Endothelial cell of umbilical vein (primary cell): ENCODE results near the gene LOXL4. TPM values are rescaled to one million over a fixed set of nuclear protein-coding genes. Genes with fewer than 3 reads are reported as not detected.

Experiments used
- BruUV-seq: library from RNA; stranded (reverse); fragments of 400-500 nt; replicated peaks from 2 replicates; lab custom pipeline; 2021; lab: Mats Ljungman, UMichigan
- CTCF ChIA-PET: fragments of 300-600, 350-600 bp; sonication (Branson Sonifier 250); formaldehyde crosslinking; loops from one replicate; lab custom pipeline; 2021; ENCODE audit warnings: antibody characterized with exemption, inconsistent platforms; lab: Charles Lee
- POLR2A ChIA-PET: fragments of 300-600, 350-600 bp; sonication (Branson Sonifier 250); formaldehyde crosslinking; loops from one replicate; lab custom pipeline; 2021; ENCODE audit warnings: antibody characterized with exemption, inconsistent platforms; lab: Charles Lee
- DNase-seq: peaks from one replicate; pipeline ENCODE4 v3.0.0-alpha.2; 2011; ENCODE audit warnings: low read depth, low spot score
- FAIRE-seq: peaks from 2 replicates; lab custom pipeline; 2011; peaks lifted over from hg19 to GRCh38; lab: Jason Lieb, UNC
- H2AFZ ChIP-seq: 2 replicates; pipeline ENCODE4 v1.6.0; 2012; ENCODE audit warnings: low read depth, low read length, control low read depth, inconsistent platforms
- H3K27ac ChIP-seq: 2 replicates; pipeline ENCODE4 v1.5.1; 2011; ENCODE audit warnings: low read depth, mild to moderate bottlenecking, control low read depth, low read length, moderate library complexity; ENCODE audit not compliant: insufficient read depth
- H3K27me3 ChIP-seq, 2 experiments: 2 replicates each; pipeline versions ENCODE4 v1.6.0 to v1.6.1; 2011; ENCODE audit warnings: low read length in 2 of 2, mixed read lengths in 1 of 2; ENCODE audit not compliant: control insufficient read depth in 2 of 2, insufficient read depth in 2 of 2
- H3K36me3 ChIP-seq, 2 experiments: 2 replicates in 1 of 2; 3 replicates in 1 of 2; pipeline ENCODE4 v1.5.1; 2011; ENCODE audit warnings: low read length in 2 of 2, mild to moderate bottlenecking in 1 of 2, moderate library complexity in 1 of 2; ENCODE audit not compliant: control insufficient read depth in 2 of 2, insufficient read depth in 2 of 2; ENCODE audit errors: extremely low read depth in 1 of 2
- H3K4me1 ChIP-seq: 3 replicates; pipeline ENCODE4 v1.5.1; 2011; ENCODE audit warnings: mild to moderate bottlenecking, low read length; ENCODE audit not compliant: control insufficient read depth, insufficient read depth; ENCODE audit errors: extremely low read depth
- H3K4me2 ChIP-seq: 2 replicates; pipeline ENCODE4 v1.6.1; 2011; ENCODE audit warnings: low read length, control low read depth, mixed read lengths; ENCODE audit not compliant: insufficient read depth
- H3K4me3 ChIP-seq, 3 experiments: fragments of 200-600 bp in 1 of 3; sonication (generic), shearing (Covaris generic) in 1 of 3; replicated peaks in 1 of 3; 2 replicates each; pipeline ENCODE4 v1.5.1; 2011 to 2016; ENCODE audit warnings: control low read depth in 3 of 3, low read length in 3 of 3, mild to moderate bottlenecking in 2 of 3, inconsistent platforms in 1 of 3, low read depth in 1 of 3, moderate library complexity in 1 of 3; ENCODE audit not compliant: insufficient read depth in 1 of 3
- H3K79me2 ChIP-seq: 2 replicates; pipeline ENCODE4 v1.6.0; 2012; ENCODE audit warnings: low read length, inconsistent platforms; ENCODE audit not compliant: control insufficient read depth, insufficient read depth
- H3K9ac ChIP-seq: replicated peaks from 2 replicates; pipeline ENCODE3; 2011; ENCODE audit warnings: low read length, control low read depth; ENCODE audit not compliant: insufficient read depth; ENCODE audit errors: extremely low read depth
- H3K9me1 ChIP-seq: replicated peaks from 3 replicates; pipeline ENCODE4 v1.6.0; 2011; ENCODE audit warnings: mild to moderate bottlenecking, low read length; ENCODE audit not compliant: control insufficient read depth, insufficient read depth; ENCODE audit errors: extremely low read depth
- H3K9me3 ChIP-seq: replicated peaks from 2 replicates; pipeline ENCODE4 v1.5.1; 2012; ENCODE audit warnings: low read length, inconsistent platforms; ENCODE audit not compliant: control insufficient read depth, insufficient read depth
- H4K20me1 ChIP-seq: replicated peaks from 2 replicates; pipeline ENCODE3; 2011; ENCODE audit warnings: mild to moderate bottlenecking, low read length; ENCODE audit not compliant: control insufficient read depth, insufficient read depth; ENCODE audit errors: extremely low read depth
- CTCF ChIP-seq, 2 donors: IDR thresholded peaks; 1 replicate in 1 of 2; 2 replicates in 1 of 2; pipeline ENCODE4 v1.5.1; 2011; ENCODE audit warnings: low read length in 2 of 2, mild to moderate bottlenecking in 2 of 2, moderate library complexity in 2 of 2, control low read depth in 1 of 2, inconsistent platforms in 1 of 2, low read depth in 1 of 2; ENCODE audit not compliant: insufficient read depth in 1 of 2; ENCODE audit errors: extremely low read depth in 1 of 2
- EZH2 ChIP-seq: IDR thresholded peaks from 2 replicates; pipeline ENCODE4 v1.6.1; 2012; ENCODE audit warnings: borderline replicate concordance, low read depth, mild to moderate bottlenecking, moderate library complexity, low read length, inconsistent platforms; ENCODE audit not compliant: severe bottlenecking
- FOS ChIP-seq: IDR thresholded peaks from 2 replicates; pipeline ENCODE4 v1.6.1; 2011; ENCODE audit warnings: mild to moderate bottlenecking, low read length, moderate library complexity, borderline replicate concordance; ENCODE audit not compliant: insufficient read depth
- GATA2 ChIP-seq: IDR thresholded peaks from 2 replicates; pipeline ENCODE4 v1.7.0; 2011; ENCODE audit warnings: low read depth, mild to moderate bottlenecking, moderate library complexity, mixed read lengths, low read length; ENCODE audit not compliant: insufficient read length, insufficient read depth
- JUN ChIP-seq: IDR thresholded peaks from 2 replicates; pipeline ENCODE4 v1.6.1; 2011; ENCODE audit warnings: borderline replicate concordance, low read depth; ENCODE audit not compliant: insufficient read length, insufficient read depth
- MYC ChIP-seq: IDR thresholded peaks from one replicate; pipeline ENCODE4 v1.6.1; 2011; ENCODE audit warnings: mild to moderate bottlenecking, low read depth, low read length
- POLR2AphosphoS5 ChIP-seq: IDR thresholded peaks from 2 replicates; pipeline ENCODE4 v1.6.1; 2012; ENCODE audit warnings: low read depth, mild to moderate bottlenecking, control low read depth, low read length, moderate library complexity; ENCODE audit not compliant: insufficient read depth
- dilution Hi-C: fragments of 300-500 bp; cut with MboI; formaldehyde crosslinking; loops from one replicate; pipeline ENCODE4 v1.15.0; 2019; ENCODE audit warnings: low sequenced_read_pairs; ENCODE audit not compliant: extremely low pct_ligation_motif_present
- intact Hi-C: fragments of 100-400 bp; cut with micrococcal nuclease; formaldehyde crosslinking; loops from one replicate; pipeline ENCODE4 v1.10.0; 2022
- polyA plus RNA-seq, 4 experiments: library from polyadenylated mRNA; depleted of rRNA in 3 of 4; stranded (reverse) in 3 of 4; unstranded in 1 of 4; fragments of >200 nt; gene quantifications; 2 replicates each; pipeline versions ENCODE4 v1.2.1 to v1.2.3, GENCODE V29; 2011 to 2012; ENCODE audit warnings: missing spikeins in 1 of 4
- total RNA-seq: library from RNA; stranded (reverse); gene quantifications from 2 replicates; pipeline ENCODE4 v1.2.3, GENCODE V29; 2021

LOXL4 gene
- total and polyA plus RNA-seq, 2 donors (not counting 3 experiments of a cell fraction or from before 2014, with no cell fraction given), result 1.4 to 1.9 TPM

DNA sequence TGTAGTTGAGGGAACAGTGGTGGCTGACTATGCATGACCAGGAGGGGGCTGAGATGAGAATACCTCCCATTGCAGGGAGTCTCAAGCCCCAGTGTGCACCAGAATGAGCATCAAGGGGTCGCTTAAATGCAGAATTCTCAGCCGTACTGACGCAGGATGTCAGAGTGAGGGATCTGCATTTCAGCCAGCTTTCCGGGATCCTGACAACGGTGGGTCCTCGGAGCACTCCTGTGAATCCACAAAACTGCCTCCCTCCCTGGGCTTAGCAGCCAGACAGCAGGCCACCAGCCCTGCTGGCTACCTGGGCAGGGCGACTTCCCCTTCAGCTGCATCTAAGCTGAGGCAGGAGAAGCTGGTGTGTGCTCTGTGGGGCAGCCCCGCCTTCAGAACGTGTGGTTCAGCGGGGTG, 21.8 kb upstream of the LOXL4 start:
- Histone ChIP-seq H3K9me3 (no peaks in the 10 kb centered on the region), H3K4me3 (no peak overlapping the region), H4K20me1 (no peaks in the 10 kb centered on the region), H3K4me2 (no peak overlapping the region), H3K79me2 (no peaks in the 10 kb centered on the region), H3K9ac (no peak overlapping the region), H3K27me3 (peaks cover 3 to 12% of the 10 kb centered on the region in 2 experiments), H3K27ac (no peak overlapping the region), H3K4me1 (no peaks in the 10 kb centered on the region), H3K9me1 (no peaks in the 10 kb centered on the region), H2AFZ (no peak overlapping the region), H3K36me3 (no peaks in the 10 kb centered on the region)
- intact Hi-C loops, result no loop called here
- ChIA-PET CTCF (interaction anchor here (1.0 to 1.6 kb wide), 2 partner anchors 8 to 18 kb away, joined by 3 read pairs; no protein-coding TSS in a partner anchor), POLR2A (no interaction called here)
- DNase-seq (no peak), FAIRE-seq (no peak)
- BruUV-seq, result no TSS peak
- dilution Hi-C loops, result no loop called here
- no peak for TF ChIP-seq CTCF (IDR thresholded peaks at IDR 0.05; ENCODE audit: extremely low read depth in 1 of 2, insufficient read depth in 1 of 2, low read depth in 1 of 2, low read length in 2 of 2)
- no peak for TF ChIP-seq GATA2
- TF ChIP-seq JUN, result no peak
- TF ChIP-seq POLR2AphosphoS5, result no peak
- no peak for TF ChIP-seq EZH2
- no peak for TF ChIP-seq FOS
- no peak for TF ChIP-seq MYC
